Colonic mucosa (tissue), 4 donors: ENCODE results near the gene ZNF488. TPM values are rescaled to one million over a fixed set of nuclear protein-coding genes. Genes with fewer than 3 reads are reported as not detected.

Source experiments
- DNase-seq: peaks from one replicate; pipeline ENCODE4 v3.0.0-alpha.2; 2020
- H3K27ac ChIP-seq: fragments of 200-600 bp; one replicate; pipeline ENCODE4 v1.8.0; 2021
- H3K27me3 ChIP-seq: fragments of 200-600 bp; one replicate; pipeline ENCODE4 v1.8.0; 2021
- H3K36me3 ChIP-seq: fragments of 200-600 bp; one replicate; pipeline ENCODE4 v1.8.0; 2021
- H3K4me1 ChIP-seq: fragments of 200-600 bp; one replicate; pipeline ENCODE4 v1.8.0; 2021; ENCODE audit warnings: mild to moderate bottlenecking
- H3K4me3 ChIP-seq: fragments of 200-600 bp; one replicate; pipeline ENCODE4 v1.8.0; 2021
- H3K9ac ChIP-seq, 2 donors: one replicate each; pipeline ENCODE4 v1.7.0; 2013; ENCODE audit warnings: control low read depth in 2 of 2, low read depth in 2 of 2, low read length in 2 of 2
- H3K9me3 ChIP-seq: fragments of 200-600 bp; one replicate; pipeline ENCODE4 v1.8.0; 2021
- CTCF ChIP-seq: fragments of 200-600 bp; IDR thresholded peaks from one replicate; pipeline ENCODE4 v1.8.0; 2022; ENCODE audit warnings: antibody characterized with exemption, mild to moderate bottlenecking
- intact Hi-C: fragments of 100-400 bp; cut with DNase I; formaldehyde crosslinking; loops from one replicate; pipeline ENCODE4 v1.14.1; 2022
- total RNA-seq, 2 donors: library from RNA; stranded (reverse); fragmentation: NEBNext Ultra II Directional in 1 of 2; extraction: Animal tissue kit (Norgen Biotek cat#: 25700) in 1 of 2; gene quantifications; one replicate each; pipeline ENCODE4 v1.2.1, GENCODE V29; 2021
- donor health status: healthy.
- donor health status: DM: no; HTN: no; CAD: no.
- donor health status: DM: no; HTN: no; CAD: no.

ZNF488 gene
- total RNA-seq, 2 donors from 2014 or later: 1.3 to 4.1 TPM

DNA sequence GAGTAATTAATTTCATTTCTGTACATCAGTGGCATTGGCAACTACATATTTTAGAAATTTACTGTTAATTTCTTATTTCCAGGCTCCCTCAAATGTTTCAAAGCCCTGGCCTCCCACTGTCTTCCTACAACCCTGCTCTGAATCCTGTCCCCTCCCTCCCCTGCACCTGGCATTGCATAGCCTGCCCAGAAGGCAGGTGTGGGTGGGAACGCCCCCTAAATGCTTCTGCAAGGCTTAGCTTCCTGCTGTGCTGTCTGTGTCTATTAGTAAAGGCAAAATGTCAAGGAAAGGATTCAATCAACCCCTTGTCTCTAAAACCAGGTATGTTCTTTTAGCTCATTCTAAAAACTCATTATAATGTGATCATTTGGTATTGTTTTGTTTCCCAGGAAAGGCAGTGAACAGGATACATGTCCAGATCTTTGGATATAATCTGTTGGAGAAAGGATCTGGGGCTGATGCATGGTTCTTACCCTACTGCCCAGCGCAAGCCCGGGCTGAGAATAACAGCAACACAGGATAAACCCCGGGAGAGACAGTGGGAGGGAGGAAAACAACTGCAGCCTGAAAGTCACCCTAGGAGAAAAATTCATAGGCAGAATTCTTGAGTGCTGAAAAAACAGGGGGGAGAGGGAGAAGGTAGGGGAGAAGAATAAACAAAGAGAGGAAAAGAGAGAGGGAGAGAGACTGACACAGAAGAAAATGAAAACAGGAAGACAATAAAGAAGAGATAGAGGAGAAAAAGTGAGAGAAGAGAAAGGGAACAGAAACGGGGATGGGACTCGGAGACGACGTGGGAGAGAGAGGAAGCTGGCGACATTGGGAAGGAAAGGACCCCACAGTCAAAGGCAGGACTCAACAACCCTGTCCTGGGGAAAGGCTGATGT is 589 bp downstream of the ZNF488 start:
- no peaks in the 10 kb centered on the region for H3K27me3 ChIP-seq
- H3K4me3 ChIP-seq: peak overlapping the region; percentile 78
- peak overlapping the region; percentile 12 to 74 for H3K9ac ChIP-seq
- peaks cover 7% of the 10 kb centered on the region for H3K4me1 ChIP-seq
- intact Hi-C loops: no loop called here
- no peaks in the 10 kb centered on the region for H3K9me3 ChIP-seq
- H3K27ac ChIP-seq: no peak overlapping the region
- no peak for TF ChIP-seq CTCF
- peak; percentile 58 for DNase-seq
- H3K36me3 ChIP-seq: no peaks in the 10 kb centered on the region

DNA sequence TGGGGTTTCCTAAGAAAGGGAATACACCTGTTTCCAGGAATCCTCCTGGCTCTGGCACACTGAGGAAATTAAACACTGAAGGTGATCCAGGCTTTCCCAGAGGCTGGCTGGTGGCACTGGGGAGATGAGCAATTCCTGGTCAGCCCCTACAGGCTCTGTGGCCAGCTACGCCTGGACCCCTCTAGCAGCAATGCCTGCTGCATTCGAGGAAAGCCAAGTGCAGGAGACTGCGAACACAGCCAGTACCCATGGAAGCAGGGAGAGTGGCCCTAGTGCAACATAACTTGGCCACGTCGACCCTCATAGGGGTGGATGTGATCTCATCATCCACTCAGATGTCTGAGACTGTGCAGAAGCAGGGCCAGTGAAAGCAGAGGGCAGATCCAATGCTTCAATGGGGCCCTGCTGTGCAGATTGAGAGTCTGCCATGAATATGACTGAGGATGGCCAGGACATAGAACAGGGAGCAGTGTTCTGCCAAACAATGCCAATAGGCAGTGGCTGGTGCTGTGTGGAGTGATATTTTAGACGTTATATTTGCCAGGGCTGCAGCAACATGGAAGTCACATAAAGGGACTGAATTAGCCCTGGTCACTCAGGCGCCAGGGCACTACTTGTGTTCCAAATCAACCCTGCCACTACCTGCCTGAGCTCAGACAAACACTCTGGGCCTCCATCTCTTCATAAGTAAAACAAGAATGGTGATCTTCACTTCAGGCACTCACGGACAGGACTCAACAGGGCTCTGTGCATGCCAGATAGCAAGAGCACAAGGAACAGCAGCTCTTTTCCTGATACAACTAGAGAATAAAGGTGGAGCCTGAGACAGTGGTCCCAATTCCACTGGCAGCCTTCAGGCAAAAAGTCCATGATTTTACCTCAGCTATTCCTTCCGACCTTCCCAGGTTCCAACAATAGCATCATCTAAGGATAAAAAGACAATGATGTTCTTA is 2.4 kb downstream of the ZNF488 start:
- H3K4me1 ChIP-seq: peaks cover 7% of the 10 kb centered on the region
- DNase-seq: peak; percentile 17
- no peak overlapping the region for H3K4me3 ChIP-seq
- H3K9ac ChIP-seq: no peak overlapping the region
- no peak overlapping the region for H3K27ac ChIP-seq
- TF ChIP-seq CTCF: no peak
- H3K9me3 ChIP-seq: no peaks in the 10 kb centered on the region
- H3K27me3 ChIP-seq: no peaks in the 10 kb centered on the region
- no peaks in the 10 kb centered on the region for H3K36me3 ChIP-seq
- intact Hi-C loops: no loop called here

DNA sequence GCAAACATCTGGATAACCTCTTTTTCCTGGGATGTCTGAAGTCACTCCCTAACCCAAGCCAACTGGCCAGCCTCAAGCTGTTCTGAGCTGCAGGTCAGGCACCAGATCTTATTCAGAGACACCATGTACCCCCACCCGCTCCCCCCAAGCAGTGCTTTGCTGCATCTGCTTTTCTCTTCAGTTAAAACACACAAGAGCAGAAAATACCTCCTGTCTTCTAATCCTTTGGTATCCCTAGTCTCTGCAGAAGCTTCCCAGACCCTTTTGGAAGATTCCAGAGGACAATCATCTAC is 3.0 kb downstream of the ZNF488 start:
- H3K4me1 ChIP-seq: peaks cover 7% of the 10 kb centered on the region
- DNase-seq: no peak
- H3K27ac ChIP-seq: no peak overlapping the region

DNA sequence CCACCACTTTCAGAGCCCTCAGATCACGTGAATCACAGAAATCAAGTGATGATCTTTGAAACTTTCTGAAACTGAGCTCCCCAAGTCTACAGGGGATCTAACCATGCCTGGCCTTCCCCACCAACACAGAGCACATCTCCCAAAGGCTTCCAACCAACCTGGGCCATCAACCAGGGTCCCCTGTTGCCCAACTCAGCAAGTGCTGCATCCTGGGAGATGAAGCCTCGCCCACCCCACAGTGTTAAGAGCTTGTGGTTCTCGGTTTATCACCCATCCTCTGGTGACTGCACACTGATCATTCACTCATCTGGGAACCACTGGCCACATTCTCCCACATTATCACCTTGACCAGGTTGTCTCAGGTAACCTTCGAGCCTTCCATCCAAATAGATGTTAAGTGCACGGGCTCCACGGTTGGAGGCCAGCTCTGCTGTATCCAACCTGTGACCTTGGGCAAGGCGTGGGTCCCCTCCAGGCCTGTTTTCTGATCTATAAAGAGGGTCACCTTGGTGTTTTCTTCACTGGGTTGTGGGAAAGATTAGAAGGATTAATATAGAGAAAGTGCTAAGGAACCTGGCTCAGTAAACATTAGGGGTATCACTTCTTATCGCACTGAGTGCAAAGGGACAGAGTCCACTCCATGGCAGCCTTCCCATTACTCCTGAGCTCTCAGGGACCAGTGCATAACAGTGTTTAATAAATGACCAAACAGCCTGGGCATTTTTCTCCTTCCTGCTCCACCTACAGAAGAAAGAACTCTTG is 3.6 kb downstream of the ZNF488 start:
- Histone ChIP-seq H3K9ac (no peak overlapping the region), H3K27me3 (no peaks in the 10 kb centered on the region), H3K36me3 (no peaks in the 10 kb centered on the region), H3K9me3 (no peaks in the 10 kb centered on the region), H3K4me1 (peaks cover 7% of the 10 kb centered on the region), H3K27ac (no peak overlapping the region), H3K4me3 (no peak overlapping the region)
- intact Hi-C loops: no loop called here
- no peak for TF ChIP-seq CTCF
- DNase-seq: peak; percentile 54

More for the DNA sequence above, 3.0 kb downstream of the ZNF488 start:
- intact Hi-C loops: no loop called here
- Histone ChIP-seq H3K36me3 (no peaks in the 10 kb centered on the region), H3K9me3 (no peaks in the 10 kb centered on the region), H3K9ac (no peak overlapping the region), H3K27me3 (no peaks in the 10 kb centered on the region), H3K4me3 (no peak overlapping the region)
- TF ChIP-seq CTCF: no peak

DNA sequence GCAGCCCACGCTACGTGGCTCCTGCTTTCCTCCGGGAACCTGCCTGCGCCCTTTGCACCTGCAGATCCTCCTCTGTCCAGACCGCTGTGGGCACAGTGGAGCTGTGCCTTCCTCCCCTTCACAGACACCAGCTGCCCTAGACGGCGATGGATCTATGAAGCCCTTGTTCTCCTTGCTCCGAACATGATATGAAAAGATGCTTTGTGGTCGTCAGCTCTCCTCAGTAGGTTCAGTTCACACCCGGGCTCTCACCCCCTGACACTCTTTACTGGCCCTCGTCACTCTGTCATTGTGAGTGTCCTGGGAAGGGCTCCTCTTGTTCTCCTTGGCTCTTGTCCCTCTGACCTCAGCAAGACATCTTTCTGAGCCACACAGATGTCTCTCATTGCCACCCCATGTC is 4.2 kb downstream of the ZNF488 start:
- no peak overlapping the region for H3K27ac ChIP-seq
- H3K27me3 ChIP-seq: no peaks in the 10 kb centered on the region
- H3K9me3 ChIP-seq: no peaks in the 10 kb centered on the region
- no peak for TF ChIP-seq CTCF
- H3K4me3 ChIP-seq: no peak overlapping the region
- H3K9ac ChIP-seq: no peak overlapping the region
- peak; percentile 14 for DNase-seq
- H3K4me1 ChIP-seq: peaks cover 7% of the 10 kb centered on the region
- intact Hi-C loops: no loop called here
- no peaks in the 10 kb centered on the region for H3K36me3 ChIP-seq
